HK-2 (cell line): Measurements from ENCODE around the gene KIF6.

Experiments
- DNase-seq: peaks from one replicate; pipeline ENCODE4 v3.0.0-alpha.2; 2018; ENCODE audit not compliant: unreplicated experiment

The KIF6 gene

DNA sequence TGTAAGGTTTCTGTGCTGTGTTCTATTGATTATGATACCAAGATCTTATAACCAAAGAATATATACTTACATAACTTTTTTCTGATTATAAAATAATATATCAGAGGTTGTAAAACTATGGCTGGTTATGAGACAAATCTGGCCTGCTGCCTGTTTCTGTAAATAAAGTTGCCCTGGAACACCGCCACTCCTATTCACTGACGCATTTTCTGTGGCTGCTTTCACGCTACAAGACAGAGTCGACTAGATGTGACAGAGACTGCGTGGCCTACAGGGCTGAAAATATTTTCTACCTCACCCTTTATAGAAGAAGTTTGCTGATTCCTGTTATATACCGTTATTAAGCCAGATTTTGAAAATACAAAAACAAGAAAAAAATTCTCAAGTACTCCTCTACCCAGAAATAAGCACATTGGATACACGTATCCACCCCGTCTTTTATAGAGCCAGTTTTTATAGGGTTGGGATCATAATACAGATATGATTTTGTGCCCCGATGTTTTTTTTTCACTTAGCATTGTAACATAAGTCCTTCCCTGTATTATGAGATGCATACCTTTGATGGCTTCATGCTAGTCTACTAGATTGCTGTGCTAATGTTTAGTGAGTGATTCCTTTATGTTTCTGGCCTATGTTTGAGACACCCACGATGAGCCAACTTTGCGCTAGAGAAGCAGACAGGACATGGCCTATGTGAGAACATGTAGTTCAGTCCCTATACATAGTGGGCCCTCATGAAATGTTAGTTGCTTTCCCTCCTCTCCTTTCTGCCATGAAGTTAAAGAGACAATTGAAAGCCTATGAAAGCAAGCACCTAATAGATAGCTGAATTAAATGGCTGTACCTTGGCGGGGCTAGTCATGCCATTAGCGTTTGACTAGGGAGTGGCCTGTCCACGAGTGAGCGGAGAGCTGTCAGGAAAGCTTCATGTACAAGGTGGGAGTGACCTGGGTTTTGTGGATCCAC is 304.6 kb downstream of the KIF6 start:
- no peak for DNase-seq

DNA sequence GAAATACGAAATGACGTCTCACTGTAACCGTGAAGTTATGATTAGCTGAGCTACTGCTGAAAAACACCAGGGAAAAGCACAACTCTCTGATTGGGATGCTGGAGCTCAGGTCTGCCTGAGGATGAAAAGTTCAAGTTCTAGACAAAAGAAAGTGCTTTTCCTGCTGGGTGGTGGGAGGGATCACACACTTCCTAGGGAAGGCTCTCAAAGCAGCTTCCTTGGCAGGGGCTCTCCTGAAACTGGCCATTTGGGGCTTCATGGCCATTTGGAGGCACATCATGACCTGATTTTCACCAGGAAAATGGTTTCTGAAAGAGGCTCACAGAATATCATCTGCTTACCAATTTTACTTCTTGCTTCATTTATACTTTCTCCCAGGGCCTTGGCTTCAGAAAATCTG is 305.6 kb downstream of the KIF6 start:
- DNase-seq: no peak

DNA sequence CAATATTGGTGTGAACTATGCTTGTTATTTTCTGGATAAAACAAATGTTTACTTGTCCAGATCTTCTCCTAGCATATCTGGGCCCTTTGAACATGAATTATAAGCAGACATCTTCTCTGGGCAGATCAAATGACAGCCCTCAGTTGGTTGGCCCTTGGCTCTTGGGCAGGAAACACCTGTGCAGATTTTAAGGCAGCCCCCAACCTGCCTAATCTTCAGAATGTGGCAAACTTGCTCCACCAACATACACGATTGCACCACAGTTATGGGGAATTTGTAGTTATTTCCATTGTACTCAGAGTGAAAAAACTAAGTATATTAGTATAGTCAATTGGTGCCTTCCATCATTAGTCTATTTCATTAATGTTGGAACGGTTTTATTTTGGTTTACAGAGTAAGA is 307.8 kb downstream of the KIF6 start:
- DNase-seq: no peak

DNA sequence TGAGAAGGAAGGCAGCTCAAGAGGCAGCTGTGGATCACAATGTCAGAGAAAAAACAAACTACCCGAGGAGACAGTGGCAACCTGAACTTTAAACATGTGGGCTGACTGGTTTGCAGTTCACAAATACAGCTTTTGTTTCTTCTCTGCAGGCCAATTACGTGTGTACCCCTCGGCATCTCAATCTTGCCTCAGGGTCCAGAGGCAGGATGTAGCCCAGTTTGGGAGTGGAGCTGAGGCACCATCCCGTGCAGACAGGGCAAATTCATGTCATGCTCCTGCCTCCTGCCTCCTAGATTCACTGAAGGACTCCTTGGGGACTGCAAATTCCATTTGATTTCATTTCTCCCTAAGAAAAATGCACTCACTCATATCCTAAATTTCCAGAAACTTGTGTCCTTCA is 308.5 kb downstream of the KIF6 start:
- no peak for DNase-seq

DNA sequence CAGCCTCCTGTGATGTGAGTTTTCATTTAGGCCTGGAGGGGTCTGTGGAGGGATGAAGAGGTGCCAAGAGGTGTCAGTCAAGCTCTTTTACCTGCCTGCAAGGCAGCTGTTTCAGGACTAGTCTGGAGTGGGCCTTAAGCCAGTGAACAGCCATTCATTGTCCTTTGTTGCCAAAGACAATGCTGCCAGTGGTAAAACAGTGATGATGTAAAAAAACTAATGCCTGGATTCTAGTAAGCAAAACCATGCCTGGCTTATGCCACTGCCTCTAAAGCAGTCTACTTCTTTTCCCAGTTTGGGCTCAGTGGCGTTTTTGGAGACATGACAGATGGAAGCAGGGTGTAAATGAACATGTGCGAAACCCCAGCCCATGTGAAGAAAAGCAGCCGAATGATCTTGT is 309.2 kb downstream of the KIF6 start:
- DNase-seq: no peak

DNA sequence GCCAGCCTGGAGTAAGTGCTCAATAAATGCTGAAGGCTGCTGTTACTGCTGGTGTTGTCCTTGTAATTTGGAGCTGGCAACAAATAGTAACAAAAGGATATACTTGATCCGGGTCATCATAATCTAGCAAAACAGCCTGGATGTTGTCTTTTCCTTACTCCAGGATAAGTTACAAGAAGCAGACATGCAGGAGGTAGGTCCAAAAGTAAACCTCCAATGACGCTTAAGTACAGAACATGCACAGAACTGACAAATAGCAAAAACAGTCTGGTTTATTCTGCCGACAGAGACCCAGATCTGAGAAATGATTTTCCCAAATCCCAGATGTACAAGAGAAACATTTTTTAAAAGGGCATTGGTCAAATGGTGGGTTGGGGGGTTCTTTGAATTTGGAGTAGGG is 309.7 kb downstream of the KIF6 start:
- no peak for DNase-seq

DNA sequence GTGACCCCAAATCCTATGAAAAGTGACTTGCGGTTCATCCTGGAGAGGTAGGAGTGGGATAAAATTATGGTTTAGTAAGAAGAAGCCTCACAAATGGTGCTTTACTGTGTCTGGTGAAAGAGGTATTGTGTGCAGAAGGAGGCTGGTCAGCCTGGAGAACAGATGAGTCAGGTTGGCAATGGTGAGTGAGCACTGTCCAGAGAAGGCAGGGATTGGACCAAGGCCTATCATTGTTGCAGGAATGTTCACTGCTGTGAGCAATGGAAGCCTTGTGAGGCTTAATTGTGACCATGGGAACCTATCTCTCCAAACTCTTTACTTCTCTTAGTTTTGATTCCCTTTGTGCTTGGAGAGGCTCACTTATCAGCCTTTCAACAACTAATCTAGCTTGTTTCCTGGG is 313.7 kb downstream of the KIF6 start:
- no peak for DNase-seq

DNA sequence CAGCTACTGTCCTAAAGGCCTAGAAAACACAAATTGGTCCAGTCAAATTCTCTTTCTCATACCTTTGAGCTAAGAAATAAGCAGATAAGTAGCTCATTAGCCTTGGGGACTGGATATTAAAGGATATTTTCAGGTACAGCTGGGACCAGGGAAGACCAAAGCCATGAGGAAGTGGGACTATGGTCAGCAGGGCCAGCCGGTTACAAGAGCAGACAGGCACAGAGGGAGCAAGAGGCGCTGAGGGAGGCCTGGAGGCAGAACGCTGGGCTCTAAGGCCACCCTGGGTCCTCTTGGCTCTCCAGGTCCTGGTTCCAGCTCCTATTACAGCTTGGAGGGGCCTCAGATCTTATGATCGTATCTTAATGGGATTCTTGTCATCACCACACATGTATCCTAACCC is 314.2 kb downstream of the KIF6 start:
- no peak for DNase-seq

DNA sequence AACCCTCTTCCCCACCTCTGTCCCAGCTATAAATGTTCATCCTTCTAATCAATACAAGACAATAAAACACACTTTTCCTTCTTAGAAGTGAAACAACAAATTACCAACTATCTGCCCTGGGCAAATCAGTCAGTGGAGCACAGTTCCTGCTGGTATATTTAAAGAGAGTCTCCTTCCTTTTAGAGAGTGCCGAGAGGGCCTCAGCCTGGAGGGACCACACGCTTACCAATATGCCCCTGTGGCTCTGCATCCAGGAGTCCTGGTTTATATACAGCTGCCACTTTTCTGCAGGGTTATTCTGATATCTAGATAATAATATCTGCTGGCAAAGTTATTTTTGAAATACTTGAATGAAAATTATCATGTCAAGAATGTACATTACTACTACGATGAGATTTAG is 315.3 kb downstream of the KIF6 start:
- DNase-seq: no peak

DNA sequence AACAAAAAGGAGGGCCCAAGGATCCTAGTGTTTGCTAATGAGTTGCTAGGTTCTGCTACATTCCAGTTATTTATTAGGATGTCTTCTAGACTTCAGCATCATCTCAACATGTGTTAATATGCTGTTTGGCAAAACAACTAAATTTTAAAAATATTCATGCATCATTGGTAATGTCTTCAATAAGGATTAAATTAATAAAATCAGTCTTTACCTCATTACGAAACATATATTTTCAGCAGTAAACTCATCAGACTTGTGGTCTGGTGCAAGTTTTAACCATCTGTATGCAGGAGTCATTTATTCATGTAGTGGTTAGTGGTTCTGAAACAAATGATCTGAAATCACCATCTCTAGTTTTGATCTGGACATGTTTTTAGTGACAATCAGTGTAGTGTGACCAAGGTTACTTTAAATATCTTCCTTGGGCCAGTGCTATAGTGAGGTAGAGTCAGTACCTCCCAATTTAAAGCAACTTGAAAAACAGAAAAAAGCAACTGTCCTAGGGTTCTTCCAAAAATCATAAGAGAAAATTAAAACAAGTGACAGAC is 317.7 kb downstream of the KIF6 start:
- no peak for DNase-seq

DNA sequence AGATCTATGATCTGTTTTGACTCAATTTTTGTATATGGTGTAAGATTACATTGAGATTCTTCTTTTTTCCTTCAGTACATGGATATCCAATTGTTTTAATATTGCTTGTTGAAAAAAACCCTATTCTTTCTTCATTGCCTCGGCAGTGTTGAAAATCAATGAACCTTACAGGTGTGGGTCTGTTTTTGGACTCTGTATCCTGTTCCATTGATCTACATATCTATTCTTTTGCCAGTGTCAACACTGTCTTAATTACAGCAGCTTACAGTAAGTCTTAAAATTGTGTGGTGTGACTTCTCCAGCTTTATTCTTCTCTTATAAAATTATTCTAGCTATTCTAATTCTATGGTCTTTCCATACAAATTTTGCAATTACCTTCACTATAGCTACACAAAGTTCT is 320.9 kb downstream of the KIF6 start:
- no peak for DNase-seq

DNA sequence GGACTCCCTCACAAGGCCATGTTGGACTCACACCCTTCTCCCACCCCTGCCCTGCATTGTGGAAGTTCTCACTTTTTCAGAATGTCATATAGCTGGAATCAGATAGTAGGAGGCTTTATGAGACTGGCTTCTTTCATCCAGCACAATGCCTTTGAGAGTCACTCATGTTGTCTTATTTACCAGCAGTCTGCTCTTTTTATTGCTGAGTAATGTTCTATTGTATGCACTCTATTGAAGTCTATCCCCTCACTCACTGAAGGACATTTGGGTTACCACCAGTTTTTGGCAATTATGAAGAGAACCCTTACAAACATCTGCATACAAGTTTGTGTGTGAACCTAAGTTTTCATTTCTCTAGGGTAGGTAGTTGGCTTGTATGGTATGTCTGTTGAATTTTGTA is 321.9 kb downstream of the KIF6 start:
- DNase-seq: no peak

DNA sequence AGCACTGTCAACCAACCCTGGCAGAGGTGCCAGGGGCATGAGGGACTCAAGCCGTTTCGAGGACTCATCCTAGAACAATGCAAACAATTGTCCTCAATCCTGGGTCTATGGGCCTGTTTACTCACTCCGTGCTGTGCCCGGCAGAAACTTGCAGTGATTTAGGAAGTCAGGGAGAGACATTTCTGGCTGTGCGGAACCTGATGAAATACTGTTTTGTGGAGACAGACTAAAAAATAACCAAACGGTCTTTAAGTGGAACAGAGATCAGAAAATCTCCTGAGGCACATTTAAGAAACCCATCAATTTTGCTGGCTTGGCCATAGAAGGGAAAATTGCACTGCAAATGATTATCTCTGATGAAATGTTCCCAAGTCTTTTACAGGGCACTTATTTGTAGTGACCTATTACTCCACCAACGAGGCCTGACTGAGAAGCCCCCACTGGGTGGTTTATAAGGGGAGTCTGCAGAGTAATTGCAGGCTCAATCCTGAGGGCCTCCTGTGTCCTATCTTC is 322.9 kb downstream of the KIF6 start:
- no peak for DNase-seq

DNA sequence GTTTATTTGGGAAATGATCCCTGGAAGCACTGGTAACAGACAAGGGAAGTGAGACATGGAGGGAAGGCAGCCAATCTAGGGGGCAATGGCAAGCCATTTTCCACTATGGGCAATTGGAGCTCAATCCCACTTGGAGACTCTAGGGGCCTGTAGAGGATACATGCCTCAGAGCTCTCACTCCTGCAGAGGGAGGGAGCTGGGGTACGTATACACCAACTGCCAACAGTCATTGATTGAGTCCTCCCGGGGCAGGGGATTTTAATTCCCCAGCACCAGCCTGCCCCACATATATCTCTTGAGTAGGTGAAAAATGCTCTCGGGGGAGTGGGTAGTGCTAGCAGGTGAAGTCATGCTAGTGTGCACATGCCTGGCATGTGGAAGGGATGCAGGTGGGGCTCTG is 323.8 kb downstream of the KIF6 start:
- no peak for DNase-seq

DNA sequence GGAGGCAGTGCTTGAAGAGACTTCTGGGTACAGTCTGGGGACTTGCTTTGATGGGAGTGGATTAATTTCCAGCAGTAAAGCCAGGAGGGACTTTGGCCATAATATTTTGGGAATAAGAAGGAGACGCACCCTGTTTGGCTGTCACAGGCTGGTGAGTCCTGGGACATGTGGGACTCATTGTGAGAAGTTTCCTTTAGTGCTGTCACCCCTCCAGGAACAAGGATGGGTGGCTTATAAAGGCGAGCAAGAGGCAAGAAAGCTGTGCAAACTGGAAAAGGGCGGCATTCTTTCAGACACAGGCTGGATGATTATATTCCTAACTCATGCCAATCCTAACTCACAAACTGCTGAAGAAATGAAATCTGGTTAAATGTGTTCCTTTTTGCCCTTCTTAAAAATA is 325.2 kb downstream of the KIF6 start:
- no peak for DNase-seq

DNA sequence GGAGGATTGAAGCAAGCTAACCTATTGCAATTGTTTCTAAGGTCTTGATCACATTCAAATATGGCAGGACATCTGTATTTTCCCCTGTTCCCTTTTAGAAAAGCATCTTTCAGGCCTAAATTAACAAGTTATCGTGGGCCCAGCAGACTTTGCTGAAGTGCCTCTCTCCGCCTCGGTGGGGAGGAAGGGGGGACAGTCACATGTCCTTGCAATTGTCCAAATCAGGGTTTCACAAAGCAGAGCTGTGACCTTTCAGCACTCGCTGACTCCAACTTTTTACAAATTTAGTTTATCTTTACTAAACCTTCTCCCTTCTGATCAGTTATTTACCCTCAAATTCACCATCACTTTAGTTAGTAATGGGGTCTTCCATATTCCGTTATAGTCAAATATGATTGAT is 328.4 kb downstream of the KIF6 start:
- no peak for DNase-seq

DNA sequence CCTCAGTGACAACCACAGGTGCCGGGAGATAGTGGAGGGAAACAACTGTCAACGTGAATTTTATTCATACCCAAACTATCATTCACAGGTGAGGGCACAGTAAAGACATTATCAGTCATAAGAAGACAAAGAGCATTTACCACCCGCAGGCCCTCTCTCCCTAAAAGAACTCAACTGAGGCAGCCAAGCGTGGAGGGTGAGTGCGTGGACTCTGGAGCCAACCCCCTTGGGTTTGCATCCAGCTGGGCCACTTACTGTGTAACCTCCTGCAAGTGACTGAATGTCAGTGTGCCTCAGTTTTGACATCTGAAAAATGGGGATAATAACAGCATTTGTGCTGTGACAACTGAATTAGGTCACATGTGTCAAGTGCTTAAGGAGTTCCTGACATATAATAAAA is 332.1 kb downstream of the KIF6 start:
- no peak for DNase-seq

DNA sequence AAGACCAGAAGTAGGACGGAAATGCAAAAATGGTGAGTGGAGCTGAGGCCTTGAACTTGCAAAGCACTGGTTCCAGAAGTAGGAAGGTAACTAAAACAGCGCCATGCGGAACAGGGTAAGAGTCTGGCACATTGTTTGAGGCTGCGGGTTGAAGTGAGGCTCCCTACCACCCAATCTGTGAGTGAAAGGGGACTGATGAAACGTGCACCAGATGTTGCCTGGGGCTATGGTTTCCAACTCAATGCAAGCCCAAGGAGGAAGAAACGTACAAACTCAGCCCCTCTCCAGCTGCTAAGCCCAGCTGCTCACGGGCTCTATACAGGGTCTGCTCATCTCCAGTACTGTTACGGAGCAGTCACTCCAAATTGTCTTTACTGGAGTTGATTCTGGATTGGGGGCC is 334.0 kb downstream of the KIF6 start:
- DNase-seq: no peak

DNA sequence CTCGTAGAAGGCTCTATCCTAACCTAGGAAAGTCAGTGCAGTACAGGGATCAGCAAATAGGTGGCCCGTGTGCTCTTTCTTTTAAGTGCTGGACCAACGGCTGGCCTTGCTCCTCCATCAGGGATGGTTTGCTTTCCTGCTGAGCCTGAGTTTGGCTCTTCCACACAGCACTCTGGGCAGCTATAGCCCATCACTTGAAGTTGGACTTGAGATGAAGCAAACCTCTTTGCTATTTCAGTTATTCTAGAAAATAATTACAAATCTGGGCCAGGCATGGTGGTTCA is 335.8 kb downstream of the KIF6 start:
- DNase-seq: no peak

DNA sequence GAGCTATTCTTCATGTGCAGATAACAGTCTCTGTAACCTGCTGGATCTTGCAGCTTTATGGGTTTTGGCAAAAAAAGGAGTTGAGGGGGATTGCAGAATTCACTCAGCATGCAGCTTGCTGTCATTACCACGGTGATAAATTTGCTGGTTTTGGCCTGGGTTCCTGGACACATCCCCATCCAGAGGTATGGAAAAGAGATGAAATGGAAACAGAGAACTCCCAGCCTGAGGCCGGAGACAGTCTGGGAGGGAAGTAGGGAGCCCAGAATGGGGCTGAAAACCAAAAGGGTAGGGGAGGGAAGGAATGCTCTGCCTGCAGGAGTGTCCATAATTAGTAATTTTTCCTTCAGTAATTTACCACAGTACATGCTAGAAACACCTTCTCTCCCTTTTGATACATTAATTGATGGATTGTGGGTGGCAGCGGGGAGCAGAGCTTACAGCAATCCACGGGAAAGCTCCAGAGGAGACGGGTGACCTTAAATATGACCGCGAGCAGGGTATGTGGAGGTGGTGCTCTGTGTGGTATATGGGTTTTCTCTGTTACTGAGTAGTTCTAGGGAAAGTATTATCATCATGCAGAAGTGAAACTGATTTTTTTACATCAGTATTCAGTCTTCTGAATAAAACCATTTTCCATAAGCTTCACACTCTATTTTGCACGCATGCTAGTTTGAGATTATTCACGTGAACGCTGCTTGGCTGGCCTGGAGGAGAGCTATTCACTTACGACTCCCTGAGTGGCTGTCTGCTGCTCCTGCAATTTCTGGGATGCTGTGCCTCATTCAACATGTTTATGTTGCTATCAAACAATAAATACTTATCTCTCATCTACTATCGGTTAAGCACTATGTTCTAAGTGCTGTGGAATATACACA is 336.4 kb downstream of the KIF6 start:
- no peak for DNase-seq

DNA sequence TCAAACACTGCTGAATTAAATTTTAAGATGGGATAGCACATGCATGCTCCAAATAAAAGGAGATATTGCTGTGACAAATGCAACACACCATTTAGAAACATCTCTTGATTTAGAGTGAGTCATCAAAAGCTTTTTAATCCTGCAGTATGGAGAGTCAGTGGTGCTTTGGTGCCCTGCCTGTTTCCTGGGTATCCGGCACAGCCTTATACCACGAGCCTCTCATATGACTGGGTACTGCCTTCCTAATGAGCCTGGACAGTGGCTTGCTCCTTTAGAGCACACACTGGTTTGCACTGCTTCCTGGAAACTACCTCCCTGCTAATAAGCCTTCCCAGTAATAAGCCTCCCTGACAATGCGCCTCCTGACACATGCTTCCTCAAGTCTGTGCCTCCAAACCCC is 337.4 kb downstream of the KIF6 start:
- no peak for DNase-seq

DNA sequence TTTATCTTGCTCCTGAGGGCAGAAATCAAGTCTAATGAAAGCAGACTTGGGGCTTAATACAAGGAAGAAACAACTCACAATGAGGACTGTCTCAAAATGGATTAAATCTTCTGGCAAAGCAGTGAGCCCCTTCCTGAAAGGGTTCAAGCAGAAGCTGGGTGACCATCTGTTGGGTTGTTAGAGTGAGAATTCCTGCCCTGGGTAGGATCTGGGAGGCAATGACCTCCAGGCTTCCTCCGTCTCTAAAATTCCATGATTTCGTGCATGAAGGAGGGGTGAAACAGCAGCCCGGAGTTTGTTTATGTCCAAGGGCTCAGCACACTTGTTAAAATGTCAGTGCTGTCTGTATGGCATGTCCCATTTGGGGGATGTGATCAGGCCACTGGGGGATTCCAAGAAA is 338.7 kb downstream of the KIF6 start:
- DNase-seq: no peak
